Dermis microvascular lymphatic vessel endothelial cell (primary cell): ENCODE results near the gene KMT2C. TPM values are rescaled to one million over a fixed set of nuclear protein-coding genes. Genes with fewer than 3 reads are reported as not detected.

Experiments
- DNase-seq, 2 donors: peaks; one replicate each; pipeline versions ENCODE4 v3.0.0 to v3.0.0-alpha.2; 2010; ENCODE audit warnings: low read depth in 2 of 2
- total RNA-seq: library from RNA; depleted of rRNA; stranded (reverse); fragments of >200 nt; gene quantifications from 2 replicates; pipeline ENCODE4 v1.2.1, GENCODE V29; 2014

The KMT2C gene
- total RNA-seq, 1 donor from 2014 or later: 20.5 TPM

DNA sequence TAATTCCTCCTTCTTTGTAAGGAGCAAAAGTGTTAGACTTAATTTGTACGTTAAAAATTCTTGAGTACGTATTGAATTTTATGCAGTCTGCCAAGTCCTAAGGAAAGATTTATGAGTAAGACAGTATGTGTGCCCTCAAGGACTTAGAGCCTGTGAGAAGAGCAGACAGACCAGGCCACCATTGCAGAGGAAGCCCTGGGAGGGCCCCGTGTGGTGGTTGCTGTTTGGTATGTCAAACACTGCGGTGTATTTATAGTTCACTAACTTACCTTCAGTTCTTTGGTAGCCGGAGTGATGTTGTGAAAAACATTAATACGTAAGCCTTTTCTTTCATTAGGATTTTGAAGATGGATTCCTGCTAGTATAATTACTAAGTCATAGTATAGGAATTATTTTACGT is 327.4 kb downstream of the KMT2C start:
- no peak for DNase-seq

DNA sequence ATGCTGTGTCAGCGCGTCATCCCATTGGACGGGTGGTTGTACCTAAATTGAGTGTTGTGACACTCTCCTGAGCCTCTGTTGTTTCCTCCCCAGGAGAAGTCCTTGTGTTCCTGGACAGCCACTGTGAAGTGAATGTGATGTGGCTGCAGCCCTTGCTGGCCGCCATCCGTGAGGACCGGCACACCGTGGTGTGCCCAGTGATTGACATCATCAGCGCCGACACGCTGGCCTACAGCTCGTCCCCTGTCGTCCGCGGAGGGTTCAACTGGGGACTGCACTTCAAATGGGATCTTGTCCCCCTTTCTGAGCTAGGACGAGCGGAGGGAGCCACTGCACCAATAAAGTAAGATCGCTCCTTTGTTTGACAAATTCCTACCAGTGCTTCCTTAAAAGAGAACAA is 327.9 kb downstream of the KMT2C start:
- DNase-seq: no peak

DNA sequence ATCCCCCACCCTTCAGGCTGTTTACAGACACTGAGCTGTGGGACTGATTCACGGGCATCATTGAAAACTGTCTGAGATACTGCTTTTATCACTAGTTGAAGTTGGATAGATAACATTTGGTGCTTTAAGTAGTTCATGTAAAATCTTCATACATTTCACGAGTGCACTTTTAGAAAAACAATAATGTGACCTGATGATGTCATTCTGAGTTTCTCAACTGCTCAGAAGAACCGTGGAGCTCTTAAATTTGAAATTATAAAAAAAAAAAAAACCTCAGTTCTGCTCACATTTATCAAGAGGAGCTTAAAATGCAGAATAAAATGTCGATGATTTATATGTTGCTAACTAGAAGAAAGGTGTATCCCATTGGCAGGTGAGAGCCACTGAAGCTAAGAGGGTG is 328.8 kb downstream of the KMT2C start:
- no peak for DNase-seq

DNA sequence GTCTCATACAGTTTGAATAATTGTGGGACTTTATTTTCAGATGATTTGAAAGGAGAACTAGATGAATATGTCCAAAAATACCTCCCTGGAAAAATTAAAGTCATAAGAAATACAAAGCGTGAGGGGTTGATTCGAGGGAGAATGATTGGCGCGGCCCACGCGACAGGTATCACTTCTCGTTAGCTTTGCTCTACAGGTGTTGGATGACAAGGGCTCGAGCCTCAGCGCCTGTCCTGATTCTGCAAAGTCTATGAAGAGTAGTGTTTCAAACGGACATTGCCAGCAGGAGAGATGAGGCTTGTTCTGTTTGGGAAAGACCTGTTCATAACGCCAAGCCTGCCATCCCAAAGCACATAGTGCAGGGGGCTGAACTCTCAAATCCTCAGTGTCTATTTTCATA is 330.6 kb downstream of the KMT2C start:
- no peak for DNase-seq

DNA sequence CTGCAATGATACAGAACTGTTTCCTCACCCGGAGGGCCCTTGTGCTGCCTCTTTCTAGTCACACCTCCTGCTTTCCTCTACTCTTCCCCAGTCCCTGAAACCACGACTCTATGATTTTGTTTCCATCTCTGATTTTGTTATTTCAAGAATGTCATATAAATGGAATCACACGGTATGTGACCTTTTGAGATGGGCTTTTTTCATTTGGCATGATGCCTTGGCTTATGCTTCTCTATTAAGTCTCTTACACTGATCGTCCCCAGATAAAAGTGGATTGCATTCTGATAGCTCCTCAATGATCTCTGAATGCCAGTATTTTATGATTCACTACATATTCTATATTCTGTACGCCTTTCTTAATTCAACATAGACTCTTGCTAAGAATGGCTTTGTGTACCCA is 332.1 kb downstream of the KMT2C start:
- DNase-seq: no peak

DNA sequence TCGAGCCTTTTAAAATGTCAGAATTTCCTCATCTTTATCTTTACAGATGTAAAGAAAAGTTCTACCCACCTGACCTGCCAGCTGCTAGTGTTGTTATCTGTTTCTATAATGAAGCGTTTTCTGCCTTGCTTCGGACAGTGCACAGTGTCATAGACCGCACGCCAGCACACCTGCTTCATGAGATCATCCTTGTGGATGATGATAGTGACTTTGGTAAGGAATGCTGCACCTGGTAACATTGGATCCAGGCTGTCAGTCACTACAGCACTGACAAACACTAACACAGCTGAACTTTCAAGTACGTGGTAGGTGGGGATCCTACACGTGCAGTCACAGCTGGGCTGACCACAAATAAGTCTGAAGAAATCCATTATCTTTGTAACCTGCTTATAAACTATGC is 332.7 kb downstream of the KMT2C start:
- no peak for DNase-seq

DNA sequence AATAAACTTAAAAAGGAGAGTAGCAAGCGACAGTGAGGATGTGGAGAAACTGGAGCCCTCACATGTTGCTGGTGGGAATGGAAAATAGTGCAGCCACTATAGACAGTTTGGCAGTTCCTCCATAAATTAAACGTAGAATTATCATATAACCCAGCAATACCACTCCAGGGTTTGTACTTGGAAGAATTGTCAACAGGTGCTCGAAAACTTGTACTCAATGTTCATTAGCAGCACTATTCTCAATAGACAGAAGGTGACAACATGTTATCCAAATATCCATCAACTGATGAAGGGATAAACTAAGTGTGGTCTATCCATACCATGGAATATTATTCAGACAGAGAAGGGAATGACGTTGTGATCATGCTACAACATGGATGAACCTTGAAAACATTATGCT is 338.5 kb downstream of the KMT2C start:
- no peak for DNase-seq

DNA sequence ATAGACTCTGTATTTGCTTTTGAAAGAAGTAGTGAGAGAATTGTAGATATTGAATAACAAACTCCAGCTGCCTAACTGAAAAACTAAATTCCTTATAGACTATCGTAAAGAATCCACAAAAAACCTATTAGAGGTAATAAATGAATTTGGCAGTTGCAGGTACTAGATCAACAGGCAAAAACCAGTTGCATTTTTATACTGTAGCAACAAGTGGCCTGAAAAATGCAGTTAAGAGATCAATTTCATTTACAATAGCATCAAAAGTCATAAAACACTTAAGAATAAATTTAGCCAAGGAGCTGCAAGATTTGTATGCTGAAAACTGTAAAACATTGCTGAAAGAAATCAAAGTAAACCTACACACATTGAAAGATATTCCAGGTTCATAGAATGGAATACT is 340.0 kb downstream of the KMT2C start:
- DNase-seq: no peak

DNA sequence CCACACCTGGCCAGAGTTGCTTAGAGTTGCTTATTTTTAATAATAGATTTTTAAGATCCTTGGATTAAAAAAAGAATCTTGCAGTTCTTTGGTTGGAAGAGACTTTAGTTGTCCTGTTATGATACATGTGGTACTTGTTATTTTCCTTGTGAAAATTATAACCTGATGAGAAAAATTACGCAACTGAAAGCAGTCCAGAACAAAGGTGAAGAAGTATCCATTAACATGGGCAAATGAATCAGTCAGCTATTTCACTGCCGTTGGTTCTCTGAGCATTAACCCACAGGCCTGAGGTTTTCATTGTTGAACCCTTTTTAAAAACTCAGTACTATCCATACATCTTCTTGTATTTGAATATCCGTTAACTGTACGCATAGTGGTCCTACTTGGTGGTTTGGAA is 342.1 kb downstream of the KMT2C start:
- no peak for DNase-seq

DNA sequence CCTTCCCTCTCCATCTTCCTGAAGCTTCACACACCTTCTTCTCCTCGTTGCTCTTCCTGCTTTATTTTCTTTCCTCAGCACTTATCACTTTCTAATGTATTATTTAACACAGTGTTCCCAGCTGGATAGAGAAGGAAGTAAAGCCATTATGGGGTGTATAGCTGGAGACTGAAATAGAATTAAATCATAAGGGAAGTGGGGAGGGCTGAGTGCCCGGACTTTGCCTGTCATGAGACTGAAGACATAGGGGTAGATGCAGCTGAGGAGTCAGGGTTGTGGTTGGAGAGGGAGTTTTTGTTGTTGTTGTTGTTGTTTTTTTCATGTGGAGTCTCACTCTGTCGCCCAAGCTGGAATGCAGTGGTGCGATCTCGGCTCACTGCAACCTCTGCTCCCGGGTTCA is 345.1 kb downstream of the KMT2C start:
- no peak for DNase-seq

DNA sequence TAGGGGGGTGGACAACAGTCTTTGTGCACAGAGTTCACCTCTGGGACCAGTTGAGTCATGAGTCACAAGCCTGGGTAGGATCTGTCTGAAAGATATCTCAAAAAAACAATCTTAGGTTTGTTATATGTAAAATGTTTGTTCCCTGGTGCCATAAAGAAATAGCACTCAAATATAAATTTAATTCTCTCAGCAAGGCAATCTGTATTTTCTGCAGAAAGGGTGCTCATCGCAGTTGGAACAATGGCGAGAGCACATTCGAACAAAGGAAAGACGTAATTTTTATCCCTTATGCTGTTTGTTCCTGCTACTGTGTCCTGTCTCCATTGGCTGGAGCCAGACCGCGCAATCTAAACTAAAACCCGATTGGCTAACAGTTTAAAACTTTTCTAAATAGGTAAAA is 346.6 kb downstream of the KMT2C start:
- no peak for DNase-seq

DNA sequence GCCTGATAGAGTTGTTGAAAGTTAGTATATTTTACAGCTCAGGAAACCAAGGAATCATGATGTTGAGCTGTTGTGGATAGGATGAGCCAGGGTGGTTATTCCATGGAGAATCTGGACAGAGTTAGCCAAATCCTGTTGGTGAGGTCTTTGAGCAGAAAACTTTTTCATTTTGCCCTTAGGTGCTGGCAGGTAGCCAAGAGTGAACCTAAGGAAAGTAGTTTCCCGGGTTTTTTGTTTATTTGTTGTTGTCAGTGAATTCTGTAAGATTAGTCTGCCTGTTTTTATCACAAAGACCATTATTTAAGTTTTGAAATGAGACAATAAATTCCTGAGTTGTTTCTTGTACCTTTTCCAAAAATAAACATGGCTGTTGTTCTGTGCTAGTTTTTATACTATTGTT is 349.3 kb downstream of the KMT2C start:
- no peak for DNase-seq

DNA sequence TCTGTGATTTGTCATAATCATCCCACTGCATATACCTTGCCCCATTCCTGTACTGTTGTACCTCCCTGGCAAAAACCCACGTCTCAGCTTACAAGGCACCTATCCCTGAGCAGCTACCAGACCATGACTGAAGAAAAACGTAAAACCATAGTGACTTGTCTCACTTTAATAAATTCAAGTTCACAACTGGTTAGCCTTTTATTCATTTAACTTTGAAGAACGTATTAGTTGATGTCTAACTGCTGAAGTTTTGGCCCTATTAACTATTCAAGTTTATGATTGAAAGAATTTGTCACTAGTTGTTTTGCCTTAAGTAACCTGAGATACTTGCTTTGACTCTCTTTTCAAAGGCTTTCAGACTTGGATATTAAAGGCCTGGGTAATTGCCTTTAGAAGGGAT is 350.7 kb downstream of the KMT2C start:
- DNase-seq: no peak

Other genes with a start within 250 kb of the KMT2C start
- 2.0 and 3.7 TPM in 2 replicates for gene XRCC2, start 240.1 kb upstream of the KMT2C start, total RNA-seq